ENCODE data around the gene KIF25.

The KIF25 gene

DNA sequence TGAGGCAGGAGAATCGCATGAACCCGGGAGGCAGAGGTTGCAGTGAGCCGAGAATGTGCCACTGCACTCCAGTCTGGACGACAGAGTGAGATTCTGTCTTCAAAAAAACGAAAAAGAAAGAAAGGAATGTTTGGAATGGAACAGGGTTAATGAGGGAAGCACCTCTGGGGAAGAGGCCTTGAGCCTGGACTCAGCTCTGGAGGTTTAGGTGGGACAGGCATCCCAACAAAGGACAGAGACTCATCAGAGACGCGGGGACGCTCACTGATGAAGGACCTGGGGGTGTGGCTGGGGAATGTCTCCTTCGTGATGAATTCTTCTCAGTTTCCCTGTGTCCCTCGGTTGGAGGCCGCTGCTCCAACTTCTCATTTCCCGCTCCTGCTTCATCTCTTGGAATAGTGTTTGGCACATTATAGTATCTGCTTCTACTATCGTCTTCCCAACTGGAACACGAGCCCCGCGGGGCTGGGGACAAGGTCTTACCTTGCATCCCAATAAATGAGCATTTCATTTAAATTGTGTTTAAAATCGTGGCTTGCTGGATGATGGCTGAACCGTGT lies 27.6 kb downstream of the KIF25 start:
- no peak overlapping the region for H3K4me3 ChIP-seq (ENCODE audit: low read length)
- TF ChIP-seq, protein P1, sequence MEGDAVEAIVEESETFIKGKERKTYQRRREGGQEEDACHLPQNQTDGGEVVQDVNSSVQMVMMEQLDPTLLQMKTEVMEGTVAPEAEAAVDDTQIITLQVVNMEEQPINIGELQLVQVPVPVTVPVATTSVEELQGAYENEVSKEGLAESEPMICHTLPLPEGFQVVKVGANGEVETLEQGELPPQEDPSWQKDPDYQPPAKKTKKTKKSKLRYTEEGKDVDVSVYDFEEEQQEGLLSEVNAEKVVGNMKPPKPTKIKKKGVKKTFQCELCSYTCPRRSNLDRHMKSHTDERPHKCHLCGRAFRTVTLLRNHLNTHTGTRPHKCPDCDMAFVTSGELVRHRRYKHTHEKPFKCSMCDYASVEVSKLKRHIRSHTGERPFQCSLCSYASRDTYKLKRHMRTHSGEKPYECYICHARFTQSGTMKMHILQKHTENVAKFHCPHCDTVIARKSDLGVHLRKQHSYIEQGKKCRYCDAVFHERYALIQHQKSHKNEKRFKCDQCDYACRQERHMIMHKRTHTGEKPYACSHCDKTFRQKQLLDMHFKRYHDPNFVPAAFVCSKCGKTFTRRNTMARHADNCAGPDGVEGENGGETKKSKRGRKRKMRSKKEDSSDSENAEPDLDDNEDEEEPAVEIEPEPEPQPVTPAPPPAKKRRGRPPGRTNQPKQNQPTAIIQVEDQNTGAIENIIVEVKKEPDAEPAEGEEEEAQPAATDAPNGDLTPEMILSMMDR (IDR thresholded peaks at IDR 0.05; ENCODE audit: insufficient read depth, low read depth, low read length, missing control alignments) = no peak
- no peak for DNase-seq (ENCODE audit: low read depth)

DNA sequence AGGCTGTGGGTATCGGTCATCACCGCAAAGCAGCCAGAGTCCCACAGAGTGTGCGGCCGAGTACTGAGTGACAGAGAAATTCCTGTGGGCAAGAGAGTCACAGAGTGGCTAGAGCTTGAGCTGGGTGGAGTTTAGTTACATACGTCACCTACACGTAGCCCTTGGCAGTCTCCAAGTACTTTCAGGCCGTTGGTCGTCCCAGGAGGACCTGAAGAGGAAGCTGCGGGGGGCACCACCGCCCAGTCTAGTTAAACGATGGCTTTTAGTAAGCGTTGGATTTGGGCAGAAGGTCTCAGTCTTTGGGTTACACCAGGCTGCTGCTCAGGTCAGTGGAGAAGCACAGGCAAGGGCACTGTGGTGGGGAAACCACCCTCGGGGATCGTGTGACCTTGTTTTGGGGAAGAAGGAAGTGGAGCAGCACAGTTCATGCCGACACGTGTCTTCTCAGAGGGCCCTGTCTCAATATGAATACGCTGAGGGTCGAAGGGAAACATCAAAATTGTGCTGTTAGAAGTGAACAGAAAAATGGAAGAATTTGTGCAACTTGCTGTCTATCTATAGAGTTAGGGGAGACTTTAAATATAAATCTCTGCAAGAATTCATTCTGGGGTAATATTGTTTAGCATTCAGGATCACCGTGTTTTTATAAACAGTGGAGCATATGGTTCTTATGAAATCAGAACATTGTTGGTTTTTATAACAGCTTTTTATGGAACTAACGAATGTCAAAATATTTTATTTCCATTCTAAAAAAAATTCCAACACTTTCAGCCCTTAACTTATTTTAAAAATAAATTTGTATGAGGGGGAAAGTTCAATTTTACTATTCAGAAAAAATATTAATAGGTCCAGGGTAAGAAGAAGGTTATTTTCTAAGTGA lies 28.6 kb downstream of the KIF25 start:
- H3K4me3 ChIP-seq (ENCODE audit: low read length) = no peak overlapping the region
- no peak for DNase-seq (ENCODE audit: low read depth)
- TF ChIP-seq, protein P1 (IDR thresholded peaks at IDR 0.05; ENCODE audit: insufficient read depth, low read depth, low read length, missing control alignments) = no peak

DNA sequence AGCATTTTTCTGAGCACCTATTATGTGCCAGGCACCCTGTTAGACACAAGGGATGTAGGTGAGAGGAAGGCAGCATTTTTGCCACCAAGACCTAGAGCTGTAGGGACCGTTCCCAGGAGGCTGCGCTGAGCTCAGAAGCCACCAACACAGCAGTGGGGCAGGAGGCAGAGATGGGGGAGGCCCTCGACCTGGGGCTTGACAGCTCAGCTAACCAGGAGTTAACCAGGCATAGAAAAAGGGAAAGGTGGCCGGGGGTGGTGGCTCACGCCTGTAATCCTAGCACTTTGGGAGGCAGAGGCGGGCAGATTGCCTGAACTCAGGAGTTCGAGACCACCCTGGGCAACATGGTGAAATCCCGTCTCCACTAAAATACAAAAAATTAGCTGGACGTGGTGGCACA lies 29.5 kb downstream of the KIF25 start:
- H3K4me3 ChIP-seq (ENCODE audit: low read length) = no peak overlapping the region
- TF ChIP-seq, protein P1 (IDR thresholded peaks at IDR 0.05; ENCODE audit: insufficient read depth, low read depth, low read length, missing control alignments) = no peak
- DNase-seq (ENCODE audit: low read depth) = no peak

DNA sequence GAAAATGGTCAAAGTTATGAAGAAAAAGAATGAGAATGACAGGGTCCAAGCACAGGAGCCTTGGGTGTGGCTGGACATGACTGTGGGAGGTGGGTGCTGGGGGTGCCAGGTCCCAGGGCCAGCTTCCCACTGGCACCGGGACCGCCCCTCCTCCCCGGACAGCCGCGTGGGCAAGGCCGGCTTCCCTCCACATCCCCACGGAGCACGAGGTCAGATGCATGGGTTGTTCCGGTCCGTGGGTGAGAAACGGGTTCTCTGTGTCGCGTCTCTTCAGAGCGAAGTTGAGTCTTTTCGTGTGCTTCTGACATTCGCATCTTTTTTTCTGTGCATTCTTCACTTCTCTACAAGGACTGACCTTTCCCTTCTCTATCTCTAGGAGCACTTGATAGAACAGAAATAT lies 30.1 kb downstream of the KIF25 start:
- TF ChIP-seq, protein P1 (IDR thresholded peaks at IDR 0.05; ENCODE audit: insufficient read depth, low read depth, low read length, missing control alignments) = no peak
- no peak overlapping the region for H3K4me3 ChIP-seq (ENCODE audit: low read length)
- DNase-seq (ENCODE audit: low read depth) = no peak

DNA sequence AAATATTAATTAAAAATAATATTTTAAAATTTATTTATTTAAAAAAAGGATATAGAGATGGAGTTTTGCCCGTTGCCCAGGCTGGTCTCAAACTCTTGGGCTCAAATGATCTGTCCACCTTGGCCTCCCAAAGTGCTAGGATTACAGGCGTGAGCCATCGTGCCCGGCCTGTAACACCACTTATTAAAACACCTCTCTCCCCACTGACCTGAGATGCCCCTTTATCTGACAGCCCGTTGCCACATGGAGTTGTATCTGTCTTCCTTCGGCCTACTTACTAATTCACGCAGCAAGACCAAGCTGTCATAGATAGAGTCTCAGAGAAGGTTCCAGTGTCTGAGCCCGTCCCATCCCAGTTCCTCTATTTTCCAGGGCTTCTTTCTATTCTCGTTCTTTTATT lies 30.7 kb downstream of the KIF25 start:
- no peak overlapping the region for H3K4me3 ChIP-seq (ENCODE audit: low read length)
- TF ChIP-seq, protein P1 (IDR thresholded peaks at IDR 0.05; ENCODE audit: insufficient read depth, low read depth, low read length, missing control alignments) = no peak
- DNase-seq (ENCODE audit: low read depth) = no peak

DNA sequence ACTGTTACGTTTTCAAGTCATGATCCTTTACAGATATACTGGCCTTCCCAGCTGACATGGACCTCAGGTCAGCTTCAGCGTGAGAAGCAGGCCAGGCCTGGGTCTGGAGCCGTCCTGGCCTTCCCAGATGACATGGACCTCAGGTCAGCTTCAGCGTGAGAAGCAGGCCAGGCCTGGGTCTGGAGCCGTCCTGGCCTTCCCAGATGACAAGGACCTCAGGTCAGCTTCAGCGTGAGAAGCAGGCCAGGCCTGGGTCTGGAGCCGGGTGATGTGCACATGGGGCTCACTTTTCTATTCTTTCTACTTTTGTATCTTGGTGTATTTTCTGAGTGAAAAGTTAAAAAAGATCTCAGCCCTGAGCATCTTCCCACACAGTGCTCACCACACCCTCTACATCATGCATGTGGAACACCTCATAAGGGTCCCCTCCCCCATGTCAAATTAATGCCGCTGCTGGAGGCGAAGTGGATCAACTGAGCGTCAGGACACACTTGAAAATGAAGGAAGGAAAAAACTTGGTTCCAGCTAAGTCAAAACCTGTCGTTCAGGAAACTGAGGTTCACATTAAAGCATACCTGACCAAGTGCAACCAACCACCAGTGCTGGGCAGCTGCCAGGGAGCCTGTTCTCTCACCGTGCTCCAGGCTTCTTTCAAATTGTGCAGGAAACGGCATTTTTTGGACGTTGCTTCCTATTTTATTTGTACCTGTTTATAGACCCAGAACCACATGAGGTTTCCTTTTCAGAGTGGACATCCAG lies 32.2 kb downstream of the KIF25 start:
- TF ChIP-seq, protein P1 (IDR thresholded peaks at IDR 0.05; ENCODE audit: insufficient read depth, low read depth, low read length, missing control alignments) = no peak
- DNase-seq (ENCODE audit: low read depth) = peak; percentile 48
- H3K4me3 ChIP-seq (ENCODE audit: low read length) = no peak overlapping the region

Data from epithelial cell of esophagus (primary cell).